Keratinocyte (primary cell): ENCODE data around the gene TOP2A. TPM values are rescaled to one million over a fixed set of nuclear protein-coding genes. Genes with fewer than 3 reads are reported as not detected.
"Not testable (repeated sequence)": the region's sequence is repeated elsewhere in the genome, so short reads cannot be mapped to it uniquely, and the experiment has no call there.

Experiments
- DNase-seq: peaks from one replicate; pipeline ENCODE4 v3.0.0-alpha.2; 2011; ENCODE audit warnings: low read depth, missing footprints, low spot score
- FAIRE-seq: peaks from 2 replicates; lab custom pipeline; 2011; peaks lifted over from hg19 to GRCh38; lab: Jason Lieb, UNC
- H2AFZ ChIP-seq: 2 replicates; pipeline ENCODE4 v1.6.0; 2012; ENCODE audit warnings: low read length, control low read depth, inconsistent platforms; ENCODE audit not compliant: control insufficient read depth
- H3K27ac ChIP-seq: 2 replicates; pipeline ENCODE4 v1.5.1; 2011; ENCODE audit warnings: low read length; ENCODE audit not compliant: control insufficient read depth, insufficient read depth
- H3K27me3 ChIP-seq: 3 replicates; pipeline ENCODE4 v1.6.0; 2011; ENCODE audit warnings: low read length; ENCODE audit not compliant: control insufficient read depth, insufficient read depth; ENCODE audit errors: extremely low read depth
- H3K36me3 ChIP-seq, 2 experiments: 2 replicates in 1 of 2; 3 replicates in 1 of 2; pipeline ENCODE4 v1.5.1; 2011; ENCODE audit warnings: low read length in 2 of 2, mild to moderate bottlenecking in 1 of 2; ENCODE audit not compliant: control insufficient read depth in 2 of 2, insufficient read depth in 2 of 2; ENCODE audit errors: extremely low read depth in 1 of 2
- H3K4me1 ChIP-seq: 3 replicates; pipeline ENCODE4 v1.5.1; 2011; ENCODE audit warnings: low read length; ENCODE audit not compliant: control insufficient read depth, insufficient read depth; ENCODE audit errors: extremely low read depth
- H3K4me2 ChIP-seq: 3 replicates; pipeline ENCODE4 v1.6.0; 2011; ENCODE audit warnings: low read depth, low read length; ENCODE audit not compliant: control insufficient read depth, insufficient read depth; ENCODE audit errors: extremely low read depth
- H3K4me3 ChIP-seq, 3 experiments: fragments of 200-600 bp in 1 of 3; sonication (generic) in 1 of 3; 2 replicates in 2 of 3; 3 replicates in 1 of 3; pipeline ENCODE4 v1.5.1; 2011 to 2016; ENCODE audit warnings: low read length in 3 of 3, mild to moderate bottlenecking in 3 of 3, control low read depth in 2 of 3, inconsistent platforms in 1 of 3, low read depth in 1 of 3, mixed read lengths in 1 of 3, mixed run types in 1 of 3, moderate library complexity in 1 of 3; ENCODE audit not compliant: control insufficient read depth in 2 of 3, insufficient read depth in 2 of 3; ENCODE audit errors: extremely low read depth in 1 of 3
- H3K79me2 ChIP-seq: 2 replicates; pipeline ENCODE4 v1.6.0; 2012; ENCODE audit warnings: low read length; ENCODE audit not compliant: control insufficient read depth, insufficient read depth
- H3K9ac ChIP-seq: 3 replicates; pipeline ENCODE4 v1.6.0; 2011; ENCODE audit warnings: low read length; ENCODE audit not compliant: control insufficient read depth, insufficient read depth; ENCODE audit errors: extremely low read depth
- H3K9me1 ChIP-seq: 3 replicates; pipeline ENCODE4 v1.6.0; 2011; ENCODE audit warnings: low read length; ENCODE audit not compliant: control insufficient read depth, insufficient read depth; ENCODE audit errors: extremely low read depth
- H3K9me3 ChIP-seq: 2 replicates; pipeline ENCODE4 v1.5.1; 2012; ENCODE audit warnings: low read depth, low read length; ENCODE audit not compliant: control insufficient read depth
- H4K20me1 ChIP-seq: 3 replicates; pipeline ENCODE4 v1.6.0; 2011; ENCODE audit warnings: low read length; ENCODE audit not compliant: control insufficient read depth, insufficient read depth; ENCODE audit errors: extremely low read depth
- CTCF ChIP-seq, 3 experiments: IDR thresholded peaks in 1 of 3; conservative IDR thresholded peaks in 1 of 3; optimal IDR thresholded peaks in 1 of 3; 2 replicates in 2 of 3; 3 replicates in 1 of 3; pipeline versions ENCODE3 to v1.5.1; 2011; ENCODE audit warnings: low read length in 3 of 3, mild to moderate bottlenecking in 3 of 3, moderate library complexity in 2 of 3, control low read depth in 1 of 3, inconsistent platforms in 1 of 3; ENCODE audit not compliant: insufficient read depth in 2 of 3; ENCODE audit errors: extremely low read depth in 1 of 3
- EZH2 ChIP-seq: IDR thresholded peaks from one replicate; pipeline ENCODE4 v1.6.1; 2012; ENCODE audit warnings: inconsistent platforms, mild to moderate bottlenecking, low read length, moderate library complexity
- dilution Hi-C: fragments of 300-500 bp; cut with MboI; formaldehyde crosslinking; loops from one replicate; pipeline ENCODE4 v1.7.0; 2020; ENCODE audit warnings: low sequenced_read_pairs; ENCODE audit not compliant: extremely low pct_ligation_motif_present
- polyA plus RNA-seq, 5 experiments: library from polyadenylated mRNA; depleted of rRNA in 3 of 5; stranded (reverse) in 3 of 5; stranded (forward) in 1 of 5; unstranded in 1 of 5; fragments of >200 nt; gene quantifications; 1 replicate in 1 of 5; 2 replicates in 3 of 5; 3 replicates in 1 of 5; pipeline versions ENCODE4 v1.2.1 to v1.2.3, GENCODE V29; 2011 to 2012; ENCODE audit warnings: missing spikeins in 2 of 5, low read depth in 1 of 5, low replicate concordance in 1 of 5

Gene TOP2A
- polyA plus RNA-seq, 1 donor (not counting 4 experiments of a cell fraction or from before 2014, with no cell fraction given), result 45.0 TPM

- FAIRE-seq (no peak), DNase-seq (no peak)
- Histone ChIP-seq H3K4me1 (peaks cover 3% of the 10 kb centered on the region), H3K9me3 (no peaks in the 10 kb centered on the region), H3K4me3 (no peak overlapping the region), H3K36me3 (no peaks in the 10 kb centered on the region), H3K27ac (no peak overlapping the region), H2AFZ (no peak overlapping the region), H4K20me1 (no peaks in the 10 kb centered on the region), H3K27me3 (no peaks in the 10 kb centered on the region), H3K79me2 (no peaks in the 10 kb centered on the region), H3K9me1 (no peaks in the 10 kb centered on the region), H3K4me2 (no peak overlapping the region), H3K9ac (no peak overlapping the region)
- TF ChIP-seq EZH2, result no peak
- no peak for TF ChIP-seq CTCF (optimal IDR thresholded peaks at IDR 0.05 in 1 of 3, IDR thresholded peaks at IDR 0.05 in 1 of 3, conservative IDR thresholded peaks at IDR 0.05 in 1 of 3; ENCODE audit: extremely low read depth in 1 of 3, insufficient read depth in 2 of 3, low read length in 3 of 3)
- dilution Hi-C loops, result no loop called here
Measured at GRCh38 chr17:40371261-40371929, 46.3 kb downstream of the TOP2A start.

- no peaks in the 10 kb centered on the region for H4K20me1 ChIP-seq
- H3K27ac ChIP-seq, result no peak overlapping the region
- no peak overlapping the region for H3K9ac ChIP-seq
- DNase-seq, result no peak
- H3K27me3 ChIP-seq, result no peaks in the 10 kb centered on the region
- H3K9me3 ChIP-seq, result no peaks in the 10 kb centered on the region
- H3K4me3 ChIP-seq, result no peak overlapping the region
- dilution Hi-C loops, result no loop called here
- H3K4me2 ChIP-seq, result no peak overlapping the region
- peaks cover 3% of the 10 kb centered on the region for H3K4me1 ChIP-seq
- no peak overlapping the region for H2AFZ ChIP-seq
- no peaks in the 10 kb centered on the region for H3K79me2 ChIP-seq
- H3K36me3 ChIP-seq, result no peaks in the 10 kb centered on the region
- TF ChIP-seq EZH2 (no peak), CTCF (optimal IDR thresholded peaks at IDR 0.05 in 1 of 3, IDR thresholded peaks at IDR 0.05 in 1 of 3, conservative IDR thresholded peaks at IDR 0.05 in 1 of 3; ENCODE audit: extremely low read depth in 1 of 3, insufficient read depth in 2 of 3, low read length in 3 of 3) (no peak)
- no peak for FAIRE-seq
- no peaks in the 10 kb centered on the region for H3K9me1 ChIP-seq
Measured at GRCh38 chr17:40369923-40370322, 47.8 kb downstream of the TOP2A start.

- H3K79me2 ChIP-seq, H3K9me1 ChIP-seq, H3K4me2 ChIP-seq, H3K4me3 ChIP-seq, dilution Hi-C loops, H3K27ac ChIP-seq, H3K36me3 ChIP-seq, H4K20me1 ChIP-seq, DNase-seq, H3K27me3 ChIP-seq, FAIRE-seq, H2AFZ ChIP-seq, H3K9me3 ChIP-seq, H3K9ac ChIP-seq, H3K4me1 ChIP-seq: not testable (repeated sequence)
Measured at GRCh38 chr17:40367728-40368127, 50.0 kb downstream of the TOP2A start.
